Measurements from ENCODE around the gene ZC3H6. TPM values are rescaled to one million over a fixed set of nuclear protein-coding genes. Genes with fewer than 3 reads are reported as not detected.

The ZC3H6 gene
- 3.8 and 4.4 TPM in 2 replicates for total RNA-seq

DNA sequence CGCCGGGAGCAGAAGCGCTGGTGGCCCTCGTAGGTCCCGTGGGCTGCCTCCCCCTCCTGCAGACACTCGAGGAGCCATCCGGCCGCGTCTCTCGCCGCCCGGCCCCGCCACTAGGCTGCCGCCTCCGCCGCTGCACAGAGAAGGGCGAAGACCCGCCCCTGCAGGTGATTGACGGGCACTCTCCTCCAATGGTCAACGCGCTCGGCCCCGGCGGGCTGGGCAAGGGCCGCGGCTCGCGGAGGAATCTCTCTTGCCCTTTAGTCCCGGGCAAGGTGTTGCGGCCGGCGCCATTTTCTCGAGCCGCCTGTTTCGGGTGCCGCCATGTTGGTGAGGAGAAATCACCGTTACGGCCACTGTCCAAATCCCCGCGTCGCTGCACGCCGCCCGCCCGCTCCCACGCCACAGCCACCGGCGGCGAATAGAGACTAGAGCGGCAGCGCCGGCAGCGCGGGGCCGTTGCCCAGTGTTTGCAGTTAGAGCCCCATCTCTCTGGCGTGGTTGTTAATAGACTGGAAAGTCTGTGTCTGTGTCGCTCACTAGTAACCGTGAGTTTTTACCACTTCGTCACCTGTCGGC is at the start of gene ZC3H6:
Gene ZC3H6, plus strand, starts transcription at position 287 of the 576 bp plus-strand sequence. CDS start 398 bp downstream, outside the sequence.

GRCh38 chr2:112254466-112255240 is 20.7 kb upstream of the ZC3H6 start, which contains the start of gene ZC3H8:
Gene ZC3H8 (minus strand): TSS chr2:112255042. CDS start chr2:112254981, 61 bp downstream.

Other genes with a start within 250 kb of the ZC3H6 start
- 17.8 and 25.9 TPM in 2 replicates for gene TMEM87B, start 220.3 kb upstream of the ZC3H6 start, total RNA-seq
- 4.4 and 8.0 TPM in 2 replicates for gene FBLN7, start 137.2 kb upstream of the ZC3H6 start, total RNA-seq
- gene ZC3H8, start 20.6 kb upstream of the ZC3H6 start, total RNA-seq: 5.0 TPM in 2 replicates
- gene RGPD8, start 158.0 kb downstream of the ZC3H6 start, total RNA-seq: 12.9 and 23.5 TPM in 2 replicates
- gene TTL, start 206.6 kb downstream of the ZC3H6 start, total RNA-seq: 36.2 and 39.2 TPM in 2 replicates